GM12865 (cell line): Measurements from ENCODE around the gene KRTAP10-4.
"Not testable (repeated sequence)": the region's sequence is repeated elsewhere in the genome, so short reads cannot be mapped to it uniquely, and the experiment has no call there.

Experiments
- DNase-seq: peaks from one replicate; pipeline ENCODE4 v3.0.0; 2010; ENCODE audit warnings: low read depth
- H3K4me3 ChIP-seq: 2 replicates; pipeline ENCODE4 v1.5.1; 2011; ENCODE audit warnings: mild to moderate bottlenecking, low read depth, low read length, control low read depth
- TF ChIP-seq, protein P1 (sequence below): IDR thresholded peaks from 2 replicates; pipeline ENCODE4 v1.5.1; 2011; ENCODE audit warnings: low read length, control low read depth, low read depth, inconsistent platforms; ENCODE audit not compliant: insufficient read depth; ENCODE audit errors: missing control alignments

Gene KRTAP10-4

DNA sequence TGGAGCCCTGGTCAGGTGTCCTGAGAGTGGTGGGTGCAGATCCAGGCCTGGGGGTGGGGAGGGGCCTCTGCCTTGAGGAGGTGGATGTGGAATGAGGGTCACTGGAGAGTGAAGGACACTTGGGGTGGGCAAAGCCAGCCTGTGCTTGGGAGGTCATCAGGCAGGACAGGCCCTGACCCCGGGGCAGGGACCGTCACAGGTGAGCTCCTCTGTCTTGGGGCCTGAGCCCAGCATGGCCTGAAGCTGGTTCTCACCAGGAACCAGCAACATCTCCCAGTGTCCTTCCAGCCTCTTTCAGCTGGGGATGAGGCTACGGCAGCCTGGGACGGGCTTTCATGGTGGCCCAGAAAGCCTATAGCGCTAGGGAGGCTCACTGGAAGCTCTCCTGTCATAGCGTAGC lies 21.4 kb upstream of the KRTAP10-4 start:
- TF ChIP-seq, protein P1, sequence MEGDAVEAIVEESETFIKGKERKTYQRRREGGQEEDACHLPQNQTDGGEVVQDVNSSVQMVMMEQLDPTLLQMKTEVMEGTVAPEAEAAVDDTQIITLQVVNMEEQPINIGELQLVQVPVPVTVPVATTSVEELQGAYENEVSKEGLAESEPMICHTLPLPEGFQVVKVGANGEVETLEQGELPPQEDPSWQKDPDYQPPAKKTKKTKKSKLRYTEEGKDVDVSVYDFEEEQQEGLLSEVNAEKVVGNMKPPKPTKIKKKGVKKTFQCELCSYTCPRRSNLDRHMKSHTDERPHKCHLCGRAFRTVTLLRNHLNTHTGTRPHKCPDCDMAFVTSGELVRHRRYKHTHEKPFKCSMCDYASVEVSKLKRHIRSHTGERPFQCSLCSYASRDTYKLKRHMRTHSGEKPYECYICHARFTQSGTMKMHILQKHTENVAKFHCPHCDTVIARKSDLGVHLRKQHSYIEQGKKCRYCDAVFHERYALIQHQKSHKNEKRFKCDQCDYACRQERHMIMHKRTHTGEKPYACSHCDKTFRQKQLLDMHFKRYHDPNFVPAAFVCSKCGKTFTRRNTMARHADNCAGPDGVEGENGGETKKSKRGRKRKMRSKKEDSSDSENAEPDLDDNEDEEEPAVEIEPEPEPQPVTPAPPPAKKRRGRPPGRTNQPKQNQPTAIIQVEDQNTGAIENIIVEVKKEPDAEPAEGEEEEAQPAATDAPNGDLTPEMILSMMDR = no peak
- DNase-seq = no peak
- H3K4me3 ChIP-seq = no peak overlapping the region

DNA sequence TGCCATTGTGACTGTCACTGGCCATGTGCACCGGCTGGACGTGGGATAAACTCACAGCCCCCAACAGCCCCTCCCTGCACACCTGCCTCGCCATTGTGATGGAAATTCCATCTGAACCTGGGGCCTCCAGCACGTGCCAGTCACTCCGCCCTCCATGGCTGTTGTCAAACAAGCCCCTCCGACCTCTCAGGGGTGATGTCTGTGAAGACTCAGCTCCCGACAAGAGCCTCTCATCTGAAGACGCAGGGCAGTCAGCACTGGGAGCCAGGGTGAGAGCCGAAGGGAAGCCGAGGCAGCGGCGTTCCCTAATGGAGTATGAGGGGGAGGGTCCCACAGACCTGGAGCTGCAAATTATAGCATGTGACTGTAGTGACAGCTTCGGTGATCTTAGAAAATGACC lies 20.8 kb upstream of the KRTAP10-4 start:
- DNase-seq = no peak
- TF ChIP-seq, protein P1 = no peak
- no peak overlapping the region for H3K4me3 ChIP-seq

DNA sequence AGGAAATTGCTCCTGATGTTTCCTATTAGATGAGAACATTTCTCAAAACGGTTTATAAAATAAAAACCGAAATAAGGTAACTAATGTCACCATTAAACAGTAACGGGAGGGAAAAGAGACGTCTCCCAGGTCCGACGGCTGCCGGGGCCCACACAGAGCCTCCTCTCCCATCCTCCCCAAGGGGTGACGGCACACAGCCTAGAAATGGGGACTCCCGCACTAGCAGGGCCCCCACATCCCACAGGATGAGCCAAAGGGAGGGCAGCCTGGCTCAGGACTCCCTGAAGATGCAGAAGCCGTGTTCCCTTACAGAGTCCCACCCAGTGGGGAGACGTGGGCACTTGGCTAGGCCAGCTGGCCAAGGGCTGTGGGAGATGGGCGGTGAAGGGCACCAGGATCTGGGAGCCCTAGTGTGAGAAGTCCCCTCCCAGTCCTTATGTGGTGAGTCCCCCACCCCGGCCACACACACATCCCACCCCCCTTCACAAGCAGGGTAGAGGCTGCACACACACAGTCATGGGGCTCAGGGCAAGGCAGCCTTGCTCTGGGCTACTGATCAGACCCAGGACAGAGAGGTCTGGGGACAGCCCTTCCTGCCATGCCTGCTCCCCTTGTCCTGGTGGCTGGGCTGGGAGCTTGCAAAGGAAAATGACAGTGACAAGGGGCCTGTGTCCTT lies 18.2 kb upstream of the KRTAP10-4 start:
- no peak overlapping the region for H3K4me3 ChIP-seq
- no peak for DNase-seq
- TF ChIP-seq, protein P1 = no peak

DNA sequence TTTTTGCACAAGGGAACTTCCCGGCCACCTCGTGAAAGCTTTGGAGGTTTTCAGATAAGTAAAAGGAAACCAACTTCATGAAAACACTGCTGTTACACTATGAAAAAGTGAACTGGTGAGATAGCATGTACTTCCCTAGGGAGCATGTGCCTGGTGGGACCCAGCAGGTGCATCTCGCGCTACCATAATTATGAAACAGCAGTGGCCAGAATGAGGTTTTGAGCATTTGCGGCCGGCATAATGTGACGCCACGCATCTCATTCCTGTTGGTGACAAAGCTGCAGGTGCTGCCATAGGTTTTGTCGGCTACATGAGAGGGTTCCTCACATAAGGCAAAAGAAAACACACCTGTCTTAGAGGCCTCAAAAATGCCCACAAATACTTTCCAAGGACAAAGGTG lies 16.6 kb upstream of the KRTAP10-4 start:
- DNase-seq = peak; percentile 36
- no peak overlapping the region for H3K4me3 ChIP-seq

DNA sequence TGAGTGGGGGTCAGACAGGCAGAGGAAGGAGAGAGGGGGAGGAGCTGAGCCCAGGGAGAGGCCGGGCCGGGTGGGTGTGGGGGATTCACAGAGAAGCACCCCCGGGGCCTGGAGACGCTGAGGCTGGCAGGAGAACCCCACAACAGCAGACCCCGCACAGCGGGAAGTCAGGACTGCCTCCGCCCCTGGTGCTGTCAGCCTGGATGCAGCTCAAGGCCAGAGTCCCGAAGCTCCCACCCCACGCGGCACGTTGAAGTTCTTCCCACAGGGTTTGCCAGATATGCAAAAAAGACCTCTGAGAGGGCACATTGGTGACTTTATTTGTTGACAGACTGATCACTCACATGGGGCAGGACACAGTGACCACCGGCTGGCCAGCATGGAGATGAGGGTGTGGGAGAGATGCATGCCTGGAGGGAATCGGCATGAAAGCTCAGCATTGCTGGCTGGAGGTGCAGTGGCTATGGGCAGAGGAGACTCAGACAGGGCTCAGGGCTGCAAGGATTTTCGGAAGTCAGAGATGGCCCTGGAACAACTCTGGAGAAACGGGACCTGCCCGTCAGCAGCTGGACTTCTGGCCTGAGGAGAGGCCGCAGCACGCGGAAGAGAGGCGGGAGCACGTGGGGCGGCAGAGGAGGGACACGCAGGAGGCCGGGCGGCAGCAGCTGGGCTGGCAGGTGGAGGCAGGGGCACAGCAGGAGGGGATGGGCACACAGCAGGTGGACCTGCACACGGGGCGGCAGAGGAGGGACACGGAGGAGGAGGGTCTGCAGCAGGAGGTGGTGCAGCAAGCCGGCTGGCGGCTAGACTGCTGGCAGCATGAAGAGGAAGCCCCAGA lies 15.8 kb upstream of the KRTAP10-4 start:
- TF ChIP-seq, protein P1 = no peak
- no peak overlapping the region for H3K4me3 ChIP-seq
- no peak for DNase-seq

More for the DNA sequence above, 16.6 kb upstream of the KRTAP10-4 start:
- TF ChIP-seq, protein P1 = no peak

DNA sequence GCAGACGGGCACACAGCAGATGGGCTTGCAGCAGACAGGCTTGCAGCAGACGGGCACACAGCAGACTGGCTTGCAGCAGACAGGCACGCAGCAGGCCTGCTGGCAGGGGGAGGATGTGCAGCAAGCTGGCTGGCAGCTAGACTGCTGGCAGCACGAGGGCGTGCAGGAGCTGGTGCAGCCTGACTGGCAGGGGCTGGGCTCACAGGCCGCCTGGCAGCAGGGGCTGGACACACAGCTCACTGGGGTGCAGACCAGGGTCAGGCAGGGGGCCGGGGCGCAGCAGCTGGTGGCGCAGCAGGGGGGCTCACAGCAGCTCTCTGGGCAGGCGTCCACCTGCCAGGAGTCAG lies 15.2 kb upstream of the KRTAP10-4 start:
- not testable (repeated sequence) for H3K4me3 ChIP-seq, DNase-seq

DNA sequence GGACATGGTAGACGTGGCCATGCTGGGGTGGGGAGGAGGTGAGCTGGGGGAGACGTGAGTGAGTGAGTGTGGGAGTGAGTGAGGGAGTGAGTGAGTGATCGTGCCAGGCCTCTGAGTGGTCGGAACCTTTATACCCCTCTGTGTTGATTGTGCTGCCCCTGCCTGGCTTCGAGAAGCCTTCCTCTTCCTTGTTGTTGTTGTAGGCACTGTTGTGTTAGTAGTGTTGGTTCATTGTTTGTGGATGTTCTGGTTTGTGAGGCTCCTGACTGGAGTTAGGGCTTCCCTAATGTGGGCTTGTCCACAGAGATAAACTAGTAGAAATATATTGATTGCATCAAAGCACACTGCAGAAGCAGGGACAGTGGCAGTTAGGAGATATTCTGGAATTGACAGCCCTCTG lies 14.8 kb upstream of the KRTAP10-4 start, which contains the start of gene KRTAP10-3:
TSS of gene KRTAP10-3 (minus strand) at position 101 of the 400 bp plus-strand sequence. CDS start at position 21, 80 bp downstream.
- TF ChIP-seq, protein P1 = no peak
- H3K4me3 ChIP-seq = no peak within 1 kb of the TSS
- no peak for DNase-seq
